ENCODE measurements around the gene CBARP.

CBARP gene

GRCh38 chr19:1254530-1255185 is 16.9 kb upstream of the CBARP start:
- peaks cover 65% of the 10 kb centered on the region for H3K79me2 ChIP-seq (ENCODE audit: low read length)
- H2AFZ ChIP-seq (ENCODE audit: low read depth, low read length) = no peak overlapping the region
- H3K9ac ChIP-seq (ENCODE audit: low read length) = no peak overlapping the region
- peaks cover 58% of the 10 kb centered on the region for H3K36me3 ChIP-seq (replicated peaks; ENCODE audit: low read depth, low read length)
- peaks cover 11% of the 10 kb centered on the region; the same call in 1 of the 2 replicates for H4K20me1 ChIP-seq (ENCODE audit: insufficient read depth, low read length)
- TF ChIP-seq CTCF (IDR thresholded peaks at IDR 0.05; ENCODE audit: low read depth, low read length) (no peak), EZH2phosphoT487 (IDR thresholded peaks at IDR 0.05; ENCODE audit: low read depth) (no peak)
- H3K4me3 ChIP-seq (ENCODE audit: low read length) = no peak overlapping the region
- H3K27me3 ChIP-seq (ENCODE audit: low read depth, low read length) = no peaks in the 10 kb centered on the region
- peaks cover 39% of the 10 kb centered on the region for H3K4me1 ChIP-seq (ENCODE audit: low read length)
- no peak overlapping the region for H3K27ac ChIP-seq (ENCODE audit: low read length)
- no peak overlapping the region for H3K4me2 ChIP-seq (ENCODE audit: low read length)
- H3K9me3 ChIP-seq (ENCODE audit: insufficient read depth, low read length) = no peaks in the 10 kb centered on the region

GRCh38 chr19:1254081-1254527 is 16.3 kb upstream of the CBARP start:
- Histone ChIP-seq H3K4me3 (ENCODE audit: low read length) (no peak overlapping the region), H2AFZ (ENCODE audit: low read depth, low read length) (no peak overlapping the region), H3K36me3 (replicated peaks; ENCODE audit: low read depth, low read length) (peaks cover 58% of the 10 kb centered on the region), H3K9me3 (ENCODE audit: insufficient read depth, low read length) (no peaks in the 10 kb centered on the region), H3K4me1 (ENCODE audit: low read length) (peaks cover 34% of the 10 kb centered on the region), H4K20me1 (ENCODE audit: insufficient read depth, low read length) (peaks cover 11% of the 10 kb centered on the region; the same call in 1 of the 2 replicates), H3K4me2 (ENCODE audit: low read length) (no peak overlapping the region), H3K9ac (ENCODE audit: low read length) (no peak overlapping the region), H3K79me2 (ENCODE audit: low read length) (peaks cover 66% of the 10 kb centered on the region), H3K27me3 (ENCODE audit: low read depth, low read length) (no peaks in the 10 kb centered on the region), H3K27ac (ENCODE audit: low read length) (no peak overlapping the region)
- TF ChIP-seq CTCF (IDR thresholded peaks at IDR 0.05; ENCODE audit: low read depth, low read length) (no peak), EZH2phosphoT487 (IDR thresholded peaks at IDR 0.05; ENCODE audit: low read depth) (no peak)

DNA sequence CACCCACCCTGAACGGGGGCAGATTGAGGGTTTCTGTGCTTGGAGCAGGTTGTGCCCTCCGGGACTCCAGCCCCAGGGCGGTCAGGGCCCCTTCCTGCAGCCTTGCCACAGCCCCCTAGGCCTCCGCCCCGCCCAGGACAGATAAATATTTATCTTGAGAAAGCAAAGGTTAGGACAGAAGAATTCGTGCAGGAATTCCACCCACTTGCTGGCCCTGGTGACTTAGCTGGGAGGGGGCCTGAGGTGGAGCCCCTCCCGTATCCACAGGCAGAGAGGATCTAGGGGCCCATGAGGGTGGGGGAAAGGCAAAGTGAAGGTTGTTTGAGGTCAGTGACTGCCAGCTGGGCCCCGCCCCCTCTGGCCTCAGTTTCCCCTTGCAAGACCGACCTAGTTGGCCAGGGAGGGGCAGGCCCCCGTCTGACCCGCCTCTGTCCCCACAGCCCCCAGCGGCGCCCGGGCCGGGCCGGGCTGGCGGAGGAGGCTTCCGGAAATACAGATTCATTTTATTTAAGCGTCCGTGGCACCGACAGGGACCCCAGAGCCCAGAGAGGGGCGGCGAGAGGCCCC is 15.8 kb upstream of the CBARP start:
- H2AFZ ChIP-seq (ENCODE audit: low read depth, low read length) = no peak overlapping the region
- no peaks in the 10 kb centered on the region for H3K27me3 ChIP-seq (ENCODE audit: low read depth, low read length)
- H3K36me3 ChIP-seq (replicated peaks; ENCODE audit: low read depth, low read length) = peaks cover 58% of the 10 kb centered on the region
- TF ChIP-seq CTCF (IDR thresholded peaks at IDR 0.05; ENCODE audit: low read depth, low read length) = no peak
- TF ChIP-seq EZH2phosphoT487 (IDR thresholded peaks at IDR 0.05; ENCODE audit: low read depth) = no peak
- H3K79me2 ChIP-seq (ENCODE audit: low read length) = peaks cover 66% of the 10 kb centered on the region
- no peaks in the 10 kb centered on the region for H3K9me3 ChIP-seq (ENCODE audit: insufficient read depth, low read length)
- peak overlapping the region; percentile 88 for H3K4me3 ChIP-seq (ENCODE audit: low read length)
- H3K4me2 ChIP-seq (ENCODE audit: low read length) = peak overlapping the region; percentile 100
- peak overlapping the region; percentile 92 for H3K27ac ChIP-seq (ENCODE audit: low read length)
- H3K4me1 ChIP-seq (ENCODE audit: low read length) = peaks cover 29% of the 10 kb centered on the region
- H4K20me1 ChIP-seq (ENCODE audit: insufficient read depth, low read length) = peaks cover 11% of the 10 kb centered on the region; the same call in 1 of the 2 replicates
- H3K9ac ChIP-seq (ENCODE audit: low read length) = peak overlapping the region; percentile 98

DNA sequence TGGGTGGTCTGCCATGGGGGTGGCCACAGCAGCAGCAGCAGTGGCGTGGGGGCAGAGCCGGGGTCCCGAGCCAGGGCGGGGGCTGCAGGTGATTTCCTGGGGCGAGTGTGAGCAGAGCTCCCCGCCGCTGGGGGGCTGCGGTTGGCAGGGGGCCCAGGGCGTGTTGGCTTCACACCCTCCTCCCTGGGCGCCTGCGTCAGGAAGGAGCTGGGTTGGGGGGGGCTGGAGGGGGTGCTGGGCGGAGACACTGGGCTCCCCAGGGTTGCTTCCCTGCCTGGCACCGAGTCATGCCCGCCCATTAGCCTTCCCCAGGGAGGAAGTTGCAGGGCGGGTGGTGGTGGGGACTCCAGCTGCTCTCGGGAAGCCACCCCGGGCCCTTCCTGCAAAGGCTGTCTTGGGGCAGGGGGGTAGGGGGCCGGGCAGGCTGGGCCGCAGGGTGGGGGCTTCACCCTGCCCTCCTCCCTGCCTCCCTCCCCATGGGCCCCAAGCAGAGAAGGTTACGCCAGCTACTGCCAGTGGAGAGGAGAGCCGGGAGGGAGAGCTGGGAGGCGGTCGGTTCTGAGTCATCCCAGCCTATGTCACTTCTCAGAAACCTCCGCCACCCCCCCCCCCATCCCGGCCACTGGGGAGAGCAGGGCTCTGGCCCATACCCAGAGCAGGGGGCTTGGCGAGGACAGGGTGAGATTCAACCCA is 15.2 kb upstream of the CBARP start:
- Histone ChIP-seq H2AFZ (ENCODE audit: low read depth, low read length) (no peak overlapping the region), H3K9me3 (ENCODE audit: insufficient read depth, low read length) (no peaks in the 10 kb centered on the region), H3K36me3 (replicated peaks; ENCODE audit: low read depth, low read length) (peaks cover 55% of the 10 kb centered on the region), H4K20me1 (ENCODE audit: insufficient read depth, low read length) (peaks cover 11% of the 10 kb centered on the region; the same call in 1 of the 2 replicates), H3K4me1 (ENCODE audit: low read length) (peaks cover 25% of the 10 kb centered on the region), H3K4me2 (ENCODE audit: low read length) (peak overlapping the region; percentile 100), H3K27ac (ENCODE audit: low read length) (peak overlapping the region; percentile 92), H3K79me2 (ENCODE audit: low read length) (peaks cover 61% of the 10 kb centered on the region), H3K4me3 (ENCODE audit: low read length) (peak overlapping the region; percentile 88), H3K27me3 (ENCODE audit: low read depth, low read length) (no peaks in the 10 kb centered on the region), H3K9ac (ENCODE audit: low read length) (peak overlapping the region; percentile 98)
- no peak for TF ChIP-seq CTCF (IDR thresholded peaks at IDR 0.05; ENCODE audit: low read depth, low read length)
- TF ChIP-seq EZH2phosphoT487 (IDR thresholded peaks at IDR 0.05; ENCODE audit: low read depth) = no peak
